ENCODE data around the gene ESR2. TPM values are rescaled to one million over a fixed set of nuclear protein-coding genes. Genes with fewer than 3 reads are reported as not detected.

Gene ESR2
- total RNA-seq, 4 donors from 2014 or later: 0.51 TPM; not detected in 3

DNA sequence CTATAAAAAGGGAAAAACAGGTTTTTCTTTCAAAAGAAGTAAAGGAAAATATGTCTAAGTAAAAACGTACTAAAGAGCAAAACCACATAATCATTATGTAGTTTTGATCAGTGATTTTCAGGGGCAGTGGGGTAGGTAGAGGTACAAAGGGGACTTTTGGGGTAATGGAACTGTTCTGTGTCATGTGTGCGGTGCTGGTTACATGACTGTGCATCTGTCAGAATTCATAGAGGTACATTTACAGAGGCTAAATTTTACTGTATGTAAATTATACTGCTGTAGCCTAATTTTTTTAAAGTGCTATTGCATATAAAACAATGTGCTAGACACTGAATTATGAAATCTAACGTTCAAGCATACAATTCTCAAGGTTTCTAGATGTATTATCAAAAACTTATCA lies 2.0 kb downstream of the ESR2 start:
- intact Hi-C loops (cut with DNase I; ENCODE audit: low total_unique reads) (loop anchor here (10.0 kb wide), 1 partner anchor 167 kb away; no protein-coding TSS in a partner anchor), in situ Hi-C loops (cut with MboI; ENCODE audit: low sequenced_read_pairs in 4 of 4) (loop anchor here in 2 of 4 donors (25.0 kb wide), 2 partner anchors 130 to 255 kb away; no protein-coding TSS in a partner anchor)
- Histone ChIP-seq H3K36me3 (no peaks in the 10 kb centered on the region), H3K27ac (no peak overlapping the region), H3K9me3 (no peaks in the 10 kb centered on the region), H3K27me3 (no peaks in the 10 kb centered on the region), H3K4me1 (peaks cover 9 to 10% of the 10 kb centered on the region in 2 donors), H3K4me3 (no peak overlapping the region)
- ATAC-seq (no peak), DNase-seq (no peak)
- TF ChIP-seq, protein P1, sequence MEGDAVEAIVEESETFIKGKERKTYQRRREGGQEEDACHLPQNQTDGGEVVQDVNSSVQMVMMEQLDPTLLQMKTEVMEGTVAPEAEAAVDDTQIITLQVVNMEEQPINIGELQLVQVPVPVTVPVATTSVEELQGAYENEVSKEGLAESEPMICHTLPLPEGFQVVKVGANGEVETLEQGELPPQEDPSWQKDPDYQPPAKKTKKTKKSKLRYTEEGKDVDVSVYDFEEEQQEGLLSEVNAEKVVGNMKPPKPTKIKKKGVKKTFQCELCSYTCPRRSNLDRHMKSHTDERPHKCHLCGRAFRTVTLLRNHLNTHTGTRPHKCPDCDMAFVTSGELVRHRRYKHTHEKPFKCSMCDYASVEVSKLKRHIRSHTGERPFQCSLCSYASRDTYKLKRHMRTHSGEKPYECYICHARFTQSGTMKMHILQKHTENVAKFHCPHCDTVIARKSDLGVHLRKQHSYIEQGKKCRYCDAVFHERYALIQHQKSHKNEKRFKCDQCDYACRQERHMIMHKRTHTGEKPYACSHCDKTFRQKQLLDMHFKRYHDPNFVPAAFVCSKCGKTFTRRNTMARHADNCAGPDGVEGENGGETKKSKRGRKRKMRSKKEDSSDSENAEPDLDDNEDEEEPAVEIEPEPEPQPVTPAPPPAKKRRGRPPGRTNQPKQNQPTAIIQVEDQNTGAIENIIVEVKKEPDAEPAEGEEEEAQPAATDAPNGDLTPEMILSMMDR (IDR thresholded peaks at IDR 0.05 in 4 of 5, conservative IDR thresholded peaks at IDR 0.05 in 1 of 5): no peak
- TF ChIP-seq POLR2A (IDR thresholded peaks at IDR 0.05): no peak

DNA sequence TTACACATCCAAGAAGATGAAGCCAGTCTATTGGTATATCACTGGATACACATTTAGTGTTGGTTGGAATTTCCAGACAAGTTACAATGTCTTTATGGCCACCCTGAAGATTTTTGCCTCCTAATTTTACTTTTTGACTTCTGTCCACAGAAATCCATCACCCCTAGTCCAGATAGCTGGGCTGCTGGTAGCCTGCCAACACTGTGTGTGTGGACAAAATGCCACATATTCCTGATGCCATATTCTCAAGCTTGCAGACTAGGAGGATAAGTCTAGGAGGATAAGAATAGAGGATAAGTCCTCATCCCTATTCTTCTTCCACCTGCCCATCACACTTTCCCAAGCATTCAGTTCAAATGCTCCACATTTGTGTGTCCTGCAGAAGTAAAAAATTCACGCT lies 4.6 kb downstream of the ESR2 start:
- H3K4me3 ChIP-seq: no peak overlapping the region
- no peak overlapping the region for H3K27ac ChIP-seq
- DNase-seq (no peak), ATAC-seq (no peak)
- in situ Hi-C loops (cut with MboI; ENCODE audit: low sequenced_read_pairs in 4 of 4) (loop anchor here in 2 of 4 donors (25.0 kb wide), 2 partner anchors 127 to 252 kb away; no protein-coding TSS in a partner anchor), intact Hi-C loops (cut with DNase I; ENCODE audit: low total_unique reads) (no loop called here)
- H3K27me3 ChIP-seq: no peaks in the 10 kb centered on the region
- H3K36me3 ChIP-seq: no peaks in the 10 kb centered on the region
- TF ChIP-seq POLR2A (IDR thresholded peaks at IDR 0.05): no peak
- no peaks in the 10 kb centered on the region for H3K9me3 ChIP-seq
- H3K4me1 ChIP-seq: peaks cover 8 to 10% of the 10 kb centered on the region in 2 donors

DNA sequence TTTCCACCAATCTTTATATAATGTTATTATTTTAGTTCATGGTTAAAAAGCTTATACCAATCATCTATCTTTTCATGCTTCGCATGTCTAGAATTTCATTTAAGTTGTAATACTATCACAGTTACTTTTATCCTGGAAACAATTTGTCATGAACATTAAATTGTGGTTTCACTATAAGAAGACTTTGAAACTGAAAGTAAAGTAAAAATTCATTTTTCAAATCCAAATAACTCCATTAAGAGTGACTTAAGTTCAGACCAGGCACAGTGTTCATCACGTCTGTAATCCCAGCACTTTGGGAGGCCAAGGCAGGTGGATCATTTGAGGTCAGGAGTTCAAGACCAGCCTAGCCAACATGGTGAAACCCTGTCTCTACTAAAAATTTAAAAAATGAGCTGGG lies 12.4 kb downstream of the ESR2 start:
- no peak overlapping the region for H3K4me3 ChIP-seq
- no peak for DNase-seq
- H3K27me3 ChIP-seq: no peaks in the 10 kb centered on the region
- no peaks in the 10 kb centered on the region for H3K36me3 ChIP-seq
- no peaks in the 10 kb centered on the region for H3K9me3 ChIP-seq
- in situ Hi-C loops (cut with MboI; ENCODE audit: low sequenced_read_pairs in 4 of 4) (loop anchor here in 2 of 4 donors (25.0 kb wide), 2 partner anchors 120 to 245 kb away; no protein-coding TSS in a partner anchor), intact Hi-C loops (cut with DNase I; ENCODE audit: low total_unique reads) (no loop called here)
- TF ChIP-seq, protein P1 (IDR thresholded peaks at IDR 0.05 in 4 of 5, conservative IDR thresholded peaks at IDR 0.05 in 1 of 5): no peak
- TF ChIP-seq POLR2A (IDR thresholded peaks at IDR 0.05): no peak
- no peak for ATAC-seq
- H3K27ac ChIP-seq: no peak overlapping the region
- H3K4me1 ChIP-seq: no peaks in the 10 kb centered on the region

DNA sequence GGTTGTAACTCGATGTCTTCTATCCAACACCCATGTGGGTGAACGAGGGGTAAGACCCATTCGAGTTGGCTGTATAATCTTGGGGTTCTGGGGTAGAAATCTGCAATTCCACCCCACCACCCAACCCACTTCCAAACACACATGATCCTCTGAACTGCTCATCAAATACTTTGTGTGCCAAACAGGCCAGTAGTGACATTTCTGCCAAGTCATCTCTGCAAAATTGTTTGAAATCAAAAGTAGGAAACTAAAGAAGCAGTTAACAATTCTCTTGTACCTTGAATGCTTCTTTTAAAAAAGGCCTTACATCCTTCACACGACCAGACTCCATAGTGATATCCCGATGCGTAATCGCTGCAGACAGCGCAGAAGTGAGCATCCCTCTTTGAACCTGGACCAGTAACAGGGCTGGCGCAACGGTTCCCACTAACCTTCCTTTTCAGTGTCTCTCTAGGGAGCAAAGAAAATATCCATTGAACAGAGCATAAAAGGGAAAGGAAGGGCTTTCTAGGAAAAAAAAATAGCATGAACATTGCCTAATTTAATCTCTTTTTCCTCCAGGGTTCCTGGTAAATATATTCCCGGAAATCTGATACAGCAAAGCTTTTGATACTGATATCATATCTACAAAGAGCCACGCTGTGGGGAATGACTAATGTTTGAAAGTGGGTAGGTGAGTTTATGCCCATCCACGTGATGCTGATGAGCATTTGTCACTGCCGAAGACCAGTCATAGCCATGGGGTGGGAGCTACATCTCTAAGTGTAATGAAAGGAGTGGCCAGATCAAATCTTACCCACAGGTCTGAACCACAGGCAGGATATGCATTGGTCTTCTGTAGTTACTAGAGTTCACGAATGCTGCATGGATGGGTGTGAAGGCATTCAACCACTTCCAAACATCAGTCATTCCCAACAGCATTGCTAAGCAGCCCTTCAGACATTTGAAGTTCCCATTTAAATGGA lies 14.2 kb downstream of the ESR2 start:
- H3K27me3 ChIP-seq: no peaks in the 10 kb centered on the region
- in situ Hi-C loops (cut with MboI; ENCODE audit: low sequenced_read_pairs in 4 of 4): loop anchor here in 2 of 4 donors (25.0 kb wide), 2 partner anchors 118 to 243 kb away; no protein-coding TSS in a partner anchor
- DNase-seq (no peak), ATAC-seq (no peak)
- no peaks in the 10 kb centered on the region for H3K4me1 ChIP-seq
- no peak overlapping the region for H3K4me3 ChIP-seq
- no peaks in the 10 kb centered on the region for H3K36me3 ChIP-seq
- H3K9me3 ChIP-seq: no peaks in the 10 kb centered on the region
- H3K27ac ChIP-seq: no peak overlapping the region
- TF ChIP-seq, protein P1 (IDR thresholded peaks at IDR 0.05 in 4 of 5, conservative IDR thresholded peaks at IDR 0.05 in 1 of 5): no peak
- no peak for TF ChIP-seq POLR2A (IDR thresholded peaks at IDR 0.05)
- intact Hi-C loops (cut with DNase I; ENCODE audit: low total_unique reads): no loop called here

DNA sequence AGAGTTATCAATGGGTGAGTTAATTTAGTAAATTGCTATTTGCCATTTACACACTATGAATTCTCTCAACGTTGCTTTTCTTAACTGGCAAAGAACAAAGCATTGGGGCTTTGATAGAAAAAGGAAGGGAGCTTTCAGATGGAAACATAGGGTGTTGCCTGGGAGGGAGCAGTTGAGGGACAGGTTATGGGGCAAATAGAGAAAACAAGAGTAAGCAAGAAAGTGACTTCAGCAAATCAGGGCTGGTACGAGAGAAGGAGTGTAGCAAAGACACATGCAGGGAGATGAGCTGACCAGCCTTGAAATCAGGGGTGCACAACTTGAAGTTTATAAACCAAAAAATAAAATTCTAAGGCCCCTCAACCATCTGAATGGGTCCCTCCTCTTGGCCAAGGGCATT lies 15.7 kb downstream of the ESR2 start:
- H3K27ac ChIP-seq: no peak overlapping the region
- H3K27me3 ChIP-seq: no peaks in the 10 kb centered on the region
- no peaks in the 10 kb centered on the region for H3K36me3 ChIP-seq
- intact Hi-C loops (cut with DNase I; ENCODE audit: low total_unique reads) (no loop called here), in situ Hi-C loops (cut with MboI; ENCODE audit: low sequenced_read_pairs in 4 of 4) (loop anchor here in 2 of 4 donors (25.0 kb wide), 2 partner anchors 116 to 241 kb away; no protein-coding TSS in a partner anchor)
- ATAC-seq (no peak), DNase-seq (no peak)
- no peaks in the 10 kb centered on the region for H3K4me1 ChIP-seq
- H3K4me3 ChIP-seq: no peak overlapping the region
- no peak for TF ChIP-seq POLR2A (IDR thresholded peaks at IDR 0.05)
- TF ChIP-seq, protein P1 (IDR thresholded peaks at IDR 0.05 in 4 of 5, conservative IDR thresholded peaks at IDR 0.05 in 1 of 5): no peak
- no peaks in the 10 kb centered on the region for H3K9me3 ChIP-seq
